ENCODE results near the gene CFAP119.

Gene CFAP119

GRCh38 chr16:30780549-30780948, 18.7 kb upstream of the CFAP119 start:
- DNase-seq = no peak

- no peak for DNase-seq
Observed at GRCh38 chr16:30780021-30780420, 18.2 kb upstream of the CFAP119 start.

- no peak for DNase-seq
Observed at GRCh38 chr16:30779596-30779995, 17.7 kb upstream of the CFAP119 start.

GRCh38 chr16:30778549-30779244, 16.8 kb upstream of the CFAP119 start:
- no peak for DNase-seq

GRCh38 chr16:30777591-30778297, 15.9 kb upstream of the CFAP119 start:
- DNase-seq = no peak

GRCh38 chr16:30775392-30776188, 13.7 kb upstream of the CFAP119 start:
- peak; percentile 36 to 70 for DNase-seq

- no peak for DNase-seq
Observed at GRCh38 chr16:30775131-30775391, 13.2 kb upstream of the CFAP119 start.

- DNase-seq = no peak
Observed at GRCh38 chr16:30774367-30775130, 12.7 kb upstream of the CFAP119 start.

GRCh38 chr16:30773826-30774225, 12.0 kb upstream of the CFAP119 start:
- no peak for DNase-seq

- DNase-seq = no peak
Observed at GRCh38 chr16:30771726-30772125, 9.9 kb upstream of the CFAP119 start.

- no peak for DNase-seq
Observed at GRCh38 chr16:30769379-30770089, 7.7 kb upstream of the CFAP119 start.

- no peak for DNase-seq
Observed at GRCh38 chr16:30768583-30769181, 6.8 kb upstream of the CFAP119 start.

- DNase-seq = no peak
Observed at GRCh38 chr16:30767767-30768465, 6.1 kb upstream of the CFAP119 start.

GRCh38 chr16:30766933-30767284, 5.0 kb upstream of the CFAP119 start:
- DNase-seq = no peak

- DNase-seq = no peak
Observed at GRCh38 chr16:30766206-30766932, 4.5 kb upstream of the CFAP119 start.

- DNase-seq = no peak
Observed at GRCh38 chr16:30764816-30765465, 3.1 kb upstream of the CFAP119 start.

GRCh38 chr16:30764086-30764485, 2.2 kb upstream of the CFAP119 start:
- DNase-seq = no peak

- DNase-seq = no peak
Observed at GRCh38 chr16:30762991-30763725, 1.3 kb upstream of the CFAP119 start.

GRCh38 chr16:30761427-30761927, 385 bp downstream of the CFAP119 start:
- DNase-seq = no peak

Measured in NCI-H446 (cell line).